ENCODE data around the gene MYO1B.

DNA sequence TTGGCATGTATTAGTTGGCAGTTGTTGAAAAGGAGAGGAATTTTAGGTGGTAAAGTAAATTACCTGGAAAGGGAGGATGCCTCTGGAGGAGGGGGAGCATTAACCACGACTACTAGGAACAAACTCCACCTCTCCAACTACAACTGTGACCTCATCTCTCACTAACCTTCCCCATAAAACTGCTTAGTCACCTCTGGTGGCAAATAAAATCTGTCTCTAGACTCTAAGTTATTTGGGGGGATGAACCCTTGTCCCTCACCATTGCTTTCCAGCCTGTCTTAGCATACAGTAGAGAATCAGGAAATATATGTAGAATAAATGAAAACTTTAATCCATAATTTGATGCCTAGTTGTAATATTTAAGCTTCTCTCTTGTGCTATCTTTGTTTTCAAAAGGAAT, 27.6 kb upstream of the MYO1B start:
- TF ChIP-seq POLR2A (IDR thresholded peaks at IDR 0.05) (no peak), POLR2AphosphoS5 (IDR thresholded peaks at IDR 0.05) (no peak)
- TF ChIP-seq, protein P1, sequence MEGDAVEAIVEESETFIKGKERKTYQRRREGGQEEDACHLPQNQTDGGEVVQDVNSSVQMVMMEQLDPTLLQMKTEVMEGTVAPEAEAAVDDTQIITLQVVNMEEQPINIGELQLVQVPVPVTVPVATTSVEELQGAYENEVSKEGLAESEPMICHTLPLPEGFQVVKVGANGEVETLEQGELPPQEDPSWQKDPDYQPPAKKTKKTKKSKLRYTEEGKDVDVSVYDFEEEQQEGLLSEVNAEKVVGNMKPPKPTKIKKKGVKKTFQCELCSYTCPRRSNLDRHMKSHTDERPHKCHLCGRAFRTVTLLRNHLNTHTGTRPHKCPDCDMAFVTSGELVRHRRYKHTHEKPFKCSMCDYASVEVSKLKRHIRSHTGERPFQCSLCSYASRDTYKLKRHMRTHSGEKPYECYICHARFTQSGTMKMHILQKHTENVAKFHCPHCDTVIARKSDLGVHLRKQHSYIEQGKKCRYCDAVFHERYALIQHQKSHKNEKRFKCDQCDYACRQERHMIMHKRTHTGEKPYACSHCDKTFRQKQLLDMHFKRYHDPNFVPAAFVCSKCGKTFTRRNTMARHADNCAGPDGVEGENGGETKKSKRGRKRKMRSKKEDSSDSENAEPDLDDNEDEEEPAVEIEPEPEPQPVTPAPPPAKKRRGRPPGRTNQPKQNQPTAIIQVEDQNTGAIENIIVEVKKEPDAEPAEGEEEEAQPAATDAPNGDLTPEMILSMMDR (IDR thresholded peaks at IDR 0.05), result no peak
